Adrenal gland (tissue), 5 donors: ENCODE data around the gene PI4K2B.

Experiments used
- CTCF ChIP-seq, 6 experiments: fragments of 450-650 bp in 4 of 6; fragments of 200-600 bp in 2 of 6; sonication (generic) in 1 of 6; IDR thresholded peaks; 1 replicate in 5 of 6; 2 replicates in 1 of 6; pipeline versions ENCODE4 v1.5.1 to v1.8.0; 2016 to 2021; ENCODE audit warnings: antibody characterized with exemption in 6 of 6, mild to moderate bottlenecking in 2 of 6, moderate library complexity in 1 of 6
- POLR2A ChIP-seq, 2 donors: fragments of 450-650 bp; IDR thresholded peaks; one replicate each; pipeline ENCODE4 v1.6.1; 2017; ENCODE audit warnings: antibody characterized with exemption in 2 of 2, mild to moderate bottlenecking in 2 of 2, moderate library complexity in 1 of 2
- donor health status: DM: no; HTN: no; CAD: no.

GRCh38 chr4:25252230-25253070, 18.6 kb downstream of the PI4K2B start:
- no peak for TF ChIP-seq CTCF (IDR thresholded peaks at IDR 0.05)
- no peak for TF ChIP-seq POLR2A (IDR thresholded peaks at IDR 0.05)
